Liver (tissue), 3 donors: ENCODE measurements around the gene ARL3.

Experiments used
- GABPA ChIP-seq, 2 donors: IDR thresholded peaks in 1 of 2; conservative IDR thresholded peaks in 1 of 2; 2 replicates each; pipeline ENCODE4 v1.6.1; 2016; ENCODE audit warnings: antibody characterized with exemption in 2 of 2, mild to moderate bottlenecking in 1 of 2, moderate library complexity in 1 of 2
- REST ChIP-seq: IDR thresholded peaks from 2 replicates; pipeline ENCODE4 v1.6.1; 2016; ENCODE audit warnings: antibody characterized with exemption, mild to moderate bottlenecking
- TF ChIP-seq, protein P1 (sequence below): fragments of 150-350 bp; IDR thresholded peaks from 2 replicates; pipeline ENCODE4 v1.5.1; 2017; ENCODE audit warnings: improper control_type of control experiment, low read depth, low read length; ENCODE audit not compliant: missing input control
- TF ChIP-seq, protein P2 (sequence below): IDR thresholded peaks from 2 replicates; pipeline ENCODE4 v1.6.1; 2016; ENCODE audit warnings: antibody characterized with exemption
- donor health status: healthy.
- donor health status: healthy.

DNA sequence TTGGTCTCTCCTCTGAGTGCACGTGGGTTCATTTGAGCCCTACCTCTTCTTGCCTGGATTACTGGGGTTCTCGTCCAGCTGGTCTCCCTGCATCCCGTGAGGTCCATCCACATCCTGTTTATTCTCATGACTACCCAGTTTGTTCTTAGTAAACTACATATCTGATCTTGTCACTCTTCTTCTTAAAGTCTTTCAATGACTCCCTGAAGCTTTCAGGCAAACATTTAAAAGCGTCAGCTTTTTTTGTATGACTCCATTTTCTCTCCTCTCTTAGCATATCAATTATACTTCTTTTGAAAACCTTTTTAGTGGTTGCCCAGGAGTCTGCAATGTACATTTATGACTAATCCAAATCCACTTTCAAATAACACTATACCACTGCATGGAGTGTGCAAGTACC is 7.8 kb upstream of the ARL3 start:
- no peak for TF ChIP-seq REST
- TF ChIP-seq, protein P1, sequence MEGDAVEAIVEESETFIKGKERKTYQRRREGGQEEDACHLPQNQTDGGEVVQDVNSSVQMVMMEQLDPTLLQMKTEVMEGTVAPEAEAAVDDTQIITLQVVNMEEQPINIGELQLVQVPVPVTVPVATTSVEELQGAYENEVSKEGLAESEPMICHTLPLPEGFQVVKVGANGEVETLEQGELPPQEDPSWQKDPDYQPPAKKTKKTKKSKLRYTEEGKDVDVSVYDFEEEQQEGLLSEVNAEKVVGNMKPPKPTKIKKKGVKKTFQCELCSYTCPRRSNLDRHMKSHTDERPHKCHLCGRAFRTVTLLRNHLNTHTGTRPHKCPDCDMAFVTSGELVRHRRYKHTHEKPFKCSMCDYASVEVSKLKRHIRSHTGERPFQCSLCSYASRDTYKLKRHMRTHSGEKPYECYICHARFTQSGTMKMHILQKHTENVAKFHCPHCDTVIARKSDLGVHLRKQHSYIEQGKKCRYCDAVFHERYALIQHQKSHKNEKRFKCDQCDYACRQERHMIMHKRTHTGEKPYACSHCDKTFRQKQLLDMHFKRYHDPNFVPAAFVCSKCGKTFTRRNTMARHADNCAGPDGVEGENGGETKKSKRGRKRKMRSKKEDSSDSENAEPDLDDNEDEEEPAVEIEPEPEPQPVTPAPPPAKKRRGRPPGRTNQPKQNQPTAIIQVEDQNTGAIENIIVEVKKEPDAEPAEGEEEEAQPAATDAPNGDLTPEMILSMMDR, result no peak
- no peak for TF ChIP-seq GABPA (IDR thresholded peaks at IDR 0.05 in 1 of 2, conservative IDR thresholded peaks at IDR 0.05 in 1 of 2)
- TF ChIP-seq, protein P2, sequence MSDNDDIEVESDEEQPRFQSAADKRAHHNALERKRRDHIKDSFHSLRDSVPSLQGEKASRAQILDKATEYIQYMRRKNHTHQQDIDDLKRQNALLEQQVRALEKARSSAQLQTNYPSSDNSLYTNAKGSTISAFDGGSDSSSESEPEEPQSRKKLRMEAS, result no peak
